ENCODE data around the gene FIS1. TPM values are rescaled to one million over a fixed set of nuclear protein-coding genes. Genes with fewer than 3 reads are reported as not detected.
A peak's percentile ranks its signal among the peaks of the same experiment; 100 is the strongest.

Gene FIS1
- total RNA-seq, 1 experiment from 2014 or later, result 99.9 TPM

DNA sequence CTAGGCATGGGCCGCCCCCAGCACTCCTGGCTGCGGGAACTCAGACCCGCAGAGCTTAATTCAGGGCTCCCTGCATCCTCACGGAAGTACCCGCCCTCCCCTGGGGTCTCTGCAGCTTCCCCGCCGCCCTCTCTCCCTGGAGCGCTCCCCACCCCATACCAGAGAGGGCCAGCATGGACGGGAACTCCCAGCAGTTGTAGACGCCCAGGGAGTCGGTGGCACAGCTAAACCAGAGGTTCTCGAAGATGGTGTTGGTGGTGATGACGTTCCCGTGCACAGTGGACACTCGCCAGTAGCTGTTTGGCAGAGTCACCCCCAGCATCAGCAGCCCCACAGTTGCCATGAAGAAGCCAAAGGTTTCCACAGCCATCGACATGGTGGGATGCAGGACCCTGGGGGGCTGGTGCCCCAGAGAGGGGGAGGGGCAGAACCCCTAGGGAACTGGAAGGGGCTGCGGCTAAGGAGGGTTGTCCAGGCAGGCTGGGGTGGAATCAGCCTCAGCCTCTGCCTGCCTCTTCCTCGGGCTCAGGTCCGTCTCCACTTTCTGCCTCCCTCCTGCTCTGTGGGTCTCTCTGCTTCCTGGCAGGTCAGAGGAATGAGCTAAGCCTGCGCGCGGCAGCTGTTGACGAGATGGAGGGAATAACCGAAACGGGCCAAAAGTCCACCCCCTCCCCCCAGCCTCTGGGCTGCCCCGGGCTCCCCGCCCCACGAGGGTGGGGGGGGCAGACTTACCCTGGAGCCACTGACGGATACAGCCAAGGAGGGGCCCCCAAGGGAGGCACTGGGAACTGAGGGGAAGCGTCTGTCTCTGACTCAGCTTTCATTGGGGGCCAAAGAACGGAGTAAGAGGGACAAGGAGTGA is 7.4 kb downstream of the FIS1 start, which contains the start of gene CLDN15:
Gene CLDN15 (minus strand): TSS at position 597 of the 862 bp plus-strand sequence. CDS start 221 bp downstream, at position 376.
- H3K4me1 Mint-ChIP-seq (ENCODE audit: low read depth, unreplicated experiment), result peaks cover 11% of the 10 kb centered on the region
- Histone ChIP-seq H3K36me3 (ENCODE audit: control insufficient read depth, insufficient read depth, low read length) (no peaks in the 10 kb centered on the region; the same call in 1 of the 2 replicates), H3K4me3 (ENCODE audit: low read depth, low read length) (no peak within 1 kb of the TSS), H3K4me1 (peaks cover 14% of the 10 kb centered on the region), H3K27me3 (replicated peaks; ENCODE audit: control insufficient read depth, insufficient read depth, low read length) (no peaks in the 10 kb centered on the region), H3K9me3 (no peaks in the 10 kb centered on the region)
- peak in 1 of 2 experiments; percentile 60 for DNase-seq
- ChIA-PET POLR2A (interaction anchor here (0.5 to 0.7 kb wide), 2 partner anchors 28 to 55 kb away, joined by 3 to 10 read pairs; no protein-coding TSS in a partner anchor), CTCF (interaction anchor here (0.6 to 1.8 kb wide), 3 partner anchors 37 to 45 kb away, joined by 3 to 6 read pairs (median 4); no protein-coding TSS in a partner anchor)
- no TSS peak for BruUV-seq (replicated peaks)
- no peak within 1 kb of the TSS for H3K27ac Mint-ChIP-seq (ENCODE audit: unreplicated experiment)
- intact Hi-C loops (cut with micrococcal nuclease; ENCODE audit: unreplicated experiment), result no loop called here
- H3K36me3 Mint-ChIP-seq (ENCODE audit: insufficient read depth, unreplicated experiment), result peaks cover 27% of the 10 kb centered on the region
- peak within 1 kb of the TSS; percentile 7 for H3K4me3 Mint-ChIP-seq (ENCODE audit: unreplicated experiment)
- no peaks in the 10 kb centered on the region for H3K27me3 Mint-ChIP-seq (ENCODE audit: insufficient read depth, unreplicated experiment)
- TF ChIP-seq, protein P1, sequence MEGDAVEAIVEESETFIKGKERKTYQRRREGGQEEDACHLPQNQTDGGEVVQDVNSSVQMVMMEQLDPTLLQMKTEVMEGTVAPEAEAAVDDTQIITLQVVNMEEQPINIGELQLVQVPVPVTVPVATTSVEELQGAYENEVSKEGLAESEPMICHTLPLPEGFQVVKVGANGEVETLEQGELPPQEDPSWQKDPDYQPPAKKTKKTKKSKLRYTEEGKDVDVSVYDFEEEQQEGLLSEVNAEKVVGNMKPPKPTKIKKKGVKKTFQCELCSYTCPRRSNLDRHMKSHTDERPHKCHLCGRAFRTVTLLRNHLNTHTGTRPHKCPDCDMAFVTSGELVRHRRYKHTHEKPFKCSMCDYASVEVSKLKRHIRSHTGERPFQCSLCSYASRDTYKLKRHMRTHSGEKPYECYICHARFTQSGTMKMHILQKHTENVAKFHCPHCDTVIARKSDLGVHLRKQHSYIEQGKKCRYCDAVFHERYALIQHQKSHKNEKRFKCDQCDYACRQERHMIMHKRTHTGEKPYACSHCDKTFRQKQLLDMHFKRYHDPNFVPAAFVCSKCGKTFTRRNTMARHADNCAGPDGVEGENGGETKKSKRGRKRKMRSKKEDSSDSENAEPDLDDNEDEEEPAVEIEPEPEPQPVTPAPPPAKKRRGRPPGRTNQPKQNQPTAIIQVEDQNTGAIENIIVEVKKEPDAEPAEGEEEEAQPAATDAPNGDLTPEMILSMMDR (IDR thresholded peaks at IDR 0.05; ENCODE audit: insufficient read depth in 1 of 2, low read depth in 1 of 2, low read length in 1 of 2, severe bottlenecking in 1 of 2, unreplicated experiment in 1 of 2), result no peak
- H3K9me3 Mint-ChIP-seq (ENCODE audit: unreplicated experiment), result no peaks in the 10 kb centered on the region

DNA sequence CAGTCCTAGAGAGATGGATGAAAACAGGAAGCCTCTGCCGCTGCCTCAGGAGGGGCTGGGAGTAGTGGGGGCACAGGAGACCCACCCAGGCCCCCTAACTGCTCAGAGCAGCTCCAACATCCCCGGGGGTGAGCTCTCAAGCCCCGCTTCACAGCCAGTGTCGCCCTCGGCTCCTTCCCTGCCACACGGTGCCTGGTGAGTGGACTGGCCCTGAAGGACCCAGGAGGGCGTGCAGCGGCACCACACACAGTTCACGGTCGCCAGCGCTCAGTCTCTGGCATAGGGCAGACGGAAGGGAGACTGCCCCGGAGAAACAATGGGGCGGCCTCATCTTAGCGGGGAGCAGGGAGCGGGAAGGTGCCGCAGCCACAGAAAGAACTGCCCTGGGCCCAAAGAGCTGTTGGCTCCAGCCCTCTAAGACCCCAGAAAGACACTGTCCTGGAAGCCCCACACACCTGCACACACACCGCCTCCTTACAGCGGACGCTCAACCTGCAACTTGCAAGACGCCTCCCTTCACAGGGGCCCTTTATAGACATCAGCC is 8.5 kb downstream of the FIS1 start:
- H3K36me3 ChIP-seq (ENCODE audit: control insufficient read depth, insufficient read depth, low read length), result no peaks in the 10 kb centered on the region; the same call in 1 of the 2 replicates
- Mint-ChIP-seq H3K27ac (ENCODE audit: unreplicated experiment) (no peak overlapping the region), H3K4me1 (ENCODE audit: low read depth, unreplicated experiment) (peaks cover 18% of the 10 kb centered on the region), H3K36me3 (ENCODE audit: insufficient read depth, unreplicated experiment) (peaks cover 37% of the 10 kb centered on the region), H3K9me3 (ENCODE audit: unreplicated experiment) (no peaks in the 10 kb centered on the region), H3K4me3 (ENCODE audit: unreplicated experiment) (no peak overlapping the region), H3K27me3 (ENCODE audit: insufficient read depth, unreplicated experiment) (no peaks in the 10 kb centered on the region)
- no TSS peak for BruUV-seq (replicated peaks)
- DNase-seq, result no peak
- TF ChIP-seq, protein P1 (IDR thresholded peaks at IDR 0.05; ENCODE audit: insufficient read depth in 1 of 2, low read depth in 1 of 2, low read length in 1 of 2, severe bottlenecking in 1 of 2, unreplicated experiment in 1 of 2), result no peak
- ChIA-PET POLR2A (no interaction called here), CTCF (interaction anchor here (0.8 kb wide), 1 partner anchor 44 kb away, joined by 4 read pairs; no protein-coding TSS in a partner anchor)
- intact Hi-C loops (cut with micrococcal nuclease; ENCODE audit: unreplicated experiment), result no loop called here
- no peaks in the 10 kb centered on the region for H3K27me3 ChIP-seq (replicated peaks; ENCODE audit: control insufficient read depth, insufficient read depth, low read length)
- no peaks in the 10 kb centered on the region for H3K9me3 ChIP-seq
- peaks cover 14% of the 10 kb centered on the region for H3K4me1 ChIP-seq
- H3K4me3 ChIP-seq (ENCODE audit: low read depth, low read length), result no peak overlapping the region

DNA sequence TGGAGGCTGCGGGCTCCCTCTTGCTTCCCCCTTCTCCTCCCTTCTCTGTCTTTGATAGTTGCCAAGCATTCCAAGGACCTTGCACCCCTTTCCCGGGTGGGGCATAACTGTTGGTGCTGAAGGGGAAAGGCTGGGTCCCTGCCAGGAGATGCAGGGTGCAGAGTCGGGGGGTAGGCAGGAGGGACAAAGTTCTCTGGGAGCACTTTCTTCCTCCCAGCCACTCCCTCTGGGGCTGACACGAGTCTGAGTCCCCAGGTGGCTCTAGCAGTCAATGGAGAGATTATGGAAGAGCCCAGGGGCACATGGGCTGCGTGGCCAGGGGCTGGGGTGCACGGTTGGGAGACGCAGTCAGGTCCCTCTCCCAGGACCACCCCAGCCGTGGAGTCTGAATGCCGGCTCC is 9.4 kb downstream of the FIS1 start:
- Mint-ChIP-seq H3K36me3 (ENCODE audit: insufficient read depth, unreplicated experiment) (peaks cover 42% of the 10 kb centered on the region), H3K9me3 (ENCODE audit: unreplicated experiment) (no peaks in the 10 kb centered on the region), H3K4me3 (ENCODE audit: unreplicated experiment) (no peak overlapping the region), H3K4me1 (ENCODE audit: low read depth, unreplicated experiment) (peaks cover 23% of the 10 kb centered on the region), H3K27ac (ENCODE audit: unreplicated experiment) (no peak overlapping the region), H3K27me3 (ENCODE audit: insufficient read depth, unreplicated experiment) (no peaks in the 10 kb centered on the region)
- no peak overlapping the region for H3K4me3 ChIP-seq (ENCODE audit: low read depth, low read length)
- ChIA-PET CTCF (interaction anchor here (1.3 to 3.7 kb wide), 2 partner anchors 9 to 18 kb away, joined by 4 to 29 read pairs; partner anchors contain the start of genes FIS1, PLOD3 and ZNHIT1), POLR2A (no interaction called here)
- H3K9me3 ChIP-seq, result no peaks in the 10 kb centered on the region
- intact Hi-C loops (cut with micrococcal nuclease; ENCODE audit: unreplicated experiment), result no loop called here
- no TSS peak for BruUV-seq (replicated peaks)
- no peak for DNase-seq
- peaks cover 20% of the 10 kb centered on the region for H3K4me1 ChIP-seq
- TF ChIP-seq, protein P1 (IDR thresholded peaks at IDR 0.05; ENCODE audit: insufficient read depth in 1 of 2, low read depth in 1 of 2, low read length in 1 of 2, severe bottlenecking in 1 of 2, unreplicated experiment in 1 of 2), result no peak
- no peaks in the 10 kb centered on the region for H3K27me3 ChIP-seq (replicated peaks; ENCODE audit: control insufficient read depth, insufficient read depth, low read length)
- H3K36me3 ChIP-seq (ENCODE audit: control insufficient read depth, insufficient read depth, low read length), result no peaks in the 10 kb centered on the region
